ENCODE measurements around the gene DUT.
A peak's percentile ranks its signal among the peaks of the same experiment; 100 is the strongest.

DUT gene

GRCh38 chr15:48365575-48365974, 34.3 kb downstream of the DUT start:
- no peak overlapping the region for H3K4me3 ChIP-seq (ENCODE audit: control insufficient read depth, low read depth, low read length)
- no peak for DNase-seq (ENCODE audit: low read depth)
- TF ChIP-seq CTCF (conservative IDR thresholded peaks at IDR 0.05; ENCODE audit: control insufficient read depth, insufficient read depth, low read depth, low read length) = no peak

GRCh38 chr15:48366584-48367312, 35.5 kb downstream of the DUT start:
- no peak overlapping the region for H3K4me3 ChIP-seq (ENCODE audit: control insufficient read depth, low read depth, low read length)
- no peak for DNase-seq (ENCODE audit: low read depth)
- no peak for TF ChIP-seq CTCF (conservative IDR thresholded peaks at IDR 0.05; ENCODE audit: control insufficient read depth, insufficient read depth, low read depth, low read length)

- no peak for TF ChIP-seq CTCF (conservative IDR thresholded peaks at IDR 0.05; ENCODE audit: control insufficient read depth, insufficient read depth, low read depth, low read length)
- no peak overlapping the region for H3K4me3 ChIP-seq (ENCODE audit: control insufficient read depth, low read depth, low read length)
- peak; percentile 68 for DNase-seq (ENCODE audit: low read depth)
Observed at GRCh38 chr15:48367483-48367882, 36.3 kb downstream of the DUT start.

GRCh38 chr15:48370460-48370859, 39.2 kb downstream of the DUT start:
- DNase-seq (ENCODE audit: low read depth) = peak; percentile 97
- no peak overlapping the region for H3K4me3 ChIP-seq (ENCODE audit: control insufficient read depth, low read depth, low read length)
- TF ChIP-seq CTCF (conservative IDR thresholded peaks at IDR 0.05; ENCODE audit: control insufficient read depth, insufficient read depth, low read depth, low read length) = no peak

GRCh38 chr15:48371550-48371949, 40.3 kb downstream of the DUT start:
- H3K4me3 ChIP-seq (ENCODE audit: control insufficient read depth, low read depth, low read length) = no peak overlapping the region
- TF ChIP-seq CTCF (conservative IDR thresholded peaks at IDR 0.05; ENCODE audit: control insufficient read depth, insufficient read depth, low read depth, low read length) = no peak
- DNase-seq (ENCODE audit: low read depth) = peak; percentile 59

GRCh38 chr15:48371961-48372360, 40.7 kb downstream of the DUT start:
- no peak for TF ChIP-seq CTCF (conservative IDR thresholded peaks at IDR 0.05; ENCODE audit: control insufficient read depth, insufficient read depth, low read depth, low read length)
- peak; percentile 25 for DNase-seq (ENCODE audit: low read depth)
- H3K4me3 ChIP-seq (ENCODE audit: control insufficient read depth, low read depth, low read length) = no peak overlapping the region
